ENCODE results near the gene B3GNT9. TPM values are rescaled to one million over a fixed set of nuclear protein-coding genes. Genes with fewer than 3 reads are reported as not detected.

The B3GNT9 gene
- total and polyA plus RNA-seq, 3 donors from 2014 or later, result 18.0 to 24.6 (median 18.6) TPM

- TF ChIP-seq CTCF (IDR thresholded peaks at IDR 0.05) (no peak), POLR2A (IDR thresholded peaks at IDR 0.05) (no peak)
- no peaks in the 10 kb centered on the region for H3K36me3 ChIP-seq (ENCODE audit: low read depth, missing control alignments)
- H3K4me3 ChIP-seq, result no peak overlapping the region
- no peaks in the 10 kb centered on the region for H3K27me3 ChIP-seq
- WGBS, 2 donors, result 38 to 55% methylated on average over 2 of the region's 2 CpGs
- DNase-seq, result no peak
- no peaks in the 10 kb centered on the region for H3K9me3 ChIP-seq
- intact Hi-C loops (cut with DNase I; ENCODE audit: low total_unique reads), result no loop called here
- peak overlapping the region; percentile 6 to 56 for H3K27ac ChIP-seq
- peaks cover 24% of the 10 kb centered on the region for H3K4me1 ChIP-seq
Observed at GRCh38 chr16:67181346-67181745, 30.5 kb upstream of the B3GNT9 start.

- intact Hi-C loops (cut with DNase I; ENCODE audit: low total_unique reads), result no loop called here
Observed at GRCh38 chr16:67180166-67180565, 29.4 kb upstream of the B3GNT9 start.

GRCh38 chr16:67179421-67180080 is 28.8 kb upstream of the B3GNT9 start:
- Histone ChIP-seq H3K9me3 (no peaks in the 10 kb centered on the region), H3K36me3 (ENCODE audit: low read depth, missing control alignments) (no peaks in the 10 kb centered on the region), H3K4me3 (no peak overlapping the region), H3K4me1 (peaks cover 11% of the 10 kb centered on the region), H3K27ac (no peak overlapping the region), H3K27me3 (no peaks in the 10 kb centered on the region)
- intact Hi-C loops (cut with DNase I; ENCODE audit: low total_unique reads), result no loop called here
- no peak for DNase-seq
- TF ChIP-seq CTCF (IDR thresholded peaks at IDR 0.05) (no peak), POLR2A (IDR thresholded peaks at IDR 0.05) (no peak)
- 90 to 94% methylated on average over 9 to 13 of the region's 13 CpGs for WGBS, 2 donors

More at GRCh38 chr16:67180166-67180565, 29.4 kb upstream of the B3GNT9 start:
- TF ChIP-seq CTCF (IDR thresholded peaks at IDR 0.05) (no peak), POLR2A (IDR thresholded peaks at IDR 0.05) (no peak)
- Histone ChIP-seq H3K4me1 (peaks cover 14% of the 10 kb centered on the region), H3K4me3 (no peak overlapping the region), H3K9me3 (no peaks in the 10 kb centered on the region), H3K27ac (no peak overlapping the region), H3K27me3 (no peaks in the 10 kb centered on the region), H3K36me3 (ENCODE audit: low read depth, missing control alignments) (no peaks in the 10 kb centered on the region)
- 95 to 100% methylated on average over 1 to 16 of the region's 16 CpGs for WGBS, 2 donors
- DNase-seq, result no peak

- Histone ChIP-seq H3K4me3 (peak overlapping the region; percentile 37 to 53), H3K9me3 (no peaks in the 10 kb centered on the region), H3K27me3 (no peaks in the 10 kb centered on the region), H3K36me3 (ENCODE audit: low read depth, missing control alignments) (no peaks in the 10 kb centered on the region), H3K27ac (peak overlapping the region in 1 of 2 donors; percentile 69), H3K4me1 (peaks cover 18% of the 10 kb centered on the region)
- intact Hi-C loops (cut with DNase I; ENCODE audit: low total_unique reads), result no loop called here
- TF ChIP-seq POLR2A (IDR thresholded peaks at IDR 0.05) (no peak), CTCF (IDR thresholded peaks at IDR 0.05) (peak in 1 of 3 experiments; percentile 40)
- 3 to 18% methylated on average over 27 to 42 of the region's 73 CpGs for WGBS, 2 donors
- DNase-seq, result peak; percentile 65
Observed at GRCh38 chr16:67177743-67178699, 27.2 kb upstream of the B3GNT9 start.

All from testis (tissue), 3 donors.